ENCODE measurements around the gene WBP1L. TPM values are rescaled to one million over a fixed set of nuclear protein-coding genes. Genes with fewer than 3 reads are reported as not detected.

The WBP1L gene
- total and polyA plus RNA-seq, 2 experiments from 2014 or later = 7.0 to 55.7 TPM

- no peak overlapping the region for H3K27ac ChIP-seq (ENCODE audit: low read depth)
- peak overlapping the region; percentile 24; the same call in 1 of the 2 replicates for H3K4me2 ChIP-seq
- Mint-ChIP-seq H3K27me3 (ENCODE audit: insufficient read depth, low read depth, poor library complexity) (peaks cover 8% of the 10 kb centered on the region), H3K36me3 (ENCODE audit: low read depth) (peaks cover 2% of the 10 kb centered on the region; the same call in 1 of the 3 replicates), H3K4me1 (peaks cover 62% of the 10 kb centered on the region), H3K27ac (no peak overlapping the region), H3K9me3 (no peaks in the 10 kb centered on the region), H3K4me3 (no peak overlapping the region)
- no peak overlapping the region for H2AFZ ChIP-seq
- H3K9me2 ChIP-seq (ENCODE audit: insufficient read depth) = no peaks in the 10 kb centered on the region
- TF ChIP-seq STAT1 (IDR thresholded peaks at IDR 0.05; ENCODE audit: unreplicated experiment) = no peak
- TF ChIP-seq EZH2phosphoT487 (IDR thresholded peaks at IDR 0.05; ENCODE audit: unreplicated experiment) = no peak
- TF ChIP-seq ETS1 (IDR thresholded peaks at IDR 0.05) = no peak
- no peak for TF ChIP-seq POLR2AphosphoS5 (IDR thresholded peaks at IDR 0.05; ENCODE audit: low read depth)
- TF ChIP-seq CTCF (conservative IDR thresholded peaks at IDR 0.05; ENCODE audit: low read depth in 2 of 2) = no peak
- H3K79me2 ChIP-seq (replicated peaks; ENCODE audit: insufficient read depth) = peaks cover 9% of the 10 kb centered on the region
- ATAC-seq (no peak), DNase-seq (ENCODE audit: low spot score) (no peak)
- no peaks in the 10 kb centered on the region for H3K27me3 ChIP-seq (ENCODE audit: insufficient read depth)
- no peak overlapping the region for H3K4me3 ChIP-seq
- H3F3A ChIP-seq (replicated peaks; ENCODE audit: low read depth) = no peaks in the 10 kb centered on the region
- H3K4me1 ChIP-seq (ENCODE audit: insufficient read depth) = peaks cover 63% of the 10 kb centered on the region
- H4K20me1 ChIP-seq (replicated peaks; ENCODE audit: insufficient read depth) = no peaks in the 10 kb centered on the region; the same call in 1 of the 2 replicates
- H3K36me3 ChIP-seq (ENCODE audit: insufficient read depth) = no peaks in the 10 kb centered on the region
Observed at GRCh38 chr10:102780527-102780808, 36.7 kb downstream of the WBP1L start.

- H3K36me3 ChIP-seq (ENCODE audit: insufficient read depth) = no peaks in the 10 kb centered on the region
- no peaks in the 10 kb centered on the region for H3K9me2 ChIP-seq (ENCODE audit: insufficient read depth)
- peaks cover 9% of the 10 kb centered on the region for H3K79me2 ChIP-seq (replicated peaks; ENCODE audit: insufficient read depth)
- H3K27ac ChIP-seq (ENCODE audit: low read depth) = no peak overlapping the region
- Mint-ChIP-seq H3K27me3 (ENCODE audit: insufficient read depth, low read depth, poor library complexity) (peaks cover 8% of the 10 kb centered on the region), H3K9me3 (no peaks in the 10 kb centered on the region), H3K4me3 (no peak overlapping the region), H3K36me3 (ENCODE audit: low read depth) (peaks cover 2% of the 10 kb centered on the region; the same call in 1 of the 3 replicates), H3K4me1 (peaks cover 60% of the 10 kb centered on the region), H3K27ac (no peak overlapping the region; the same call in 1 of the 2 replicates)
- H3K4me2 ChIP-seq = peak overlapping the region; percentile 26; the same call in 1 of the 2 replicates
- no peak overlapping the region for H3K4me3 ChIP-seq
- H4K20me1 ChIP-seq (replicated peaks; ENCODE audit: insufficient read depth) = no peaks in the 10 kb centered on the region; the same call in 1 of the 2 replicates
- H3K4me1 ChIP-seq (ENCODE audit: insufficient read depth) = peaks cover 55% of the 10 kb centered on the region
- H3F3A ChIP-seq (replicated peaks; ENCODE audit: low read depth) = no peaks in the 10 kb centered on the region
- H3K27me3 ChIP-seq (ENCODE audit: insufficient read depth) = no peaks in the 10 kb centered on the region
- no peak overlapping the region for H2AFZ ChIP-seq
- peak; percentile 52 for DNase-seq (ENCODE audit: low spot score)
- peak; percentile 38 for ATAC-seq
- TF ChIP-seq STAT1 (IDR thresholded peaks at IDR 0.05; ENCODE audit: unreplicated experiment) (no peak), EZH2 (IDR thresholded peaks at IDR 0.05; ENCODE audit: low read depth, unreplicated experiment) (no peak), REST (IDR thresholded peaks at IDR 0.05; ENCODE audit: unreplicated experiment) (no peak), ZNF331 (CRISPR knock-in tag; IDR thresholded peaks at IDR 0.05; ENCODE audit: low read depth) (no peak), NANOG (IDR thresholded peaks at IDR 0.05; ENCODE audit: borderline replicate concordance) (no peak), JUNB (IDR thresholded peaks at IDR 0.05; ENCODE audit: unreplicated experiment) (no peak), CTCF (conservative IDR thresholded peaks at IDR 0.05; ENCODE audit: low read depth in 2 of 2) (no peak)
Observed at GRCh38 chr10:102781090-102781920, 37.6 kb downstream of the WBP1L start.
